Measurements from ENCODE around the gene FAM174C. TPM values are rescaled to one million over a fixed set of nuclear protein-coding genes. Genes with fewer than 3 reads are reported as not detected.
"Not testable (repeated sequence)": the region's sequence is repeated elsewhere in the genome, so short reads cannot be mapped to it uniquely, and the experiment has no call there.

The FAM174C gene
- total RNA-seq, 2 experiments from 2014 or later = 62.8 to 65.3 TPM

- Mint-ChIP-seq H3K27ac (no peak overlapping the region), H3K36me3 (ENCODE audit: low read depth) (no peaks in the 10 kb centered on the region), H3K4me3 (no peak overlapping the region), H3K4me1 (ENCODE audit: low read depth) (no peaks in the 10 kb centered on the region), H3K27me3 (ENCODE audit: low read depth) (peaks cover 3% of the 10 kb centered on the region), H3K9me3 (no peaks in the 10 kb centered on the region)
- intact Hi-C loops (cut with micrococcal nuclease) = no loop called here
- CTCF ChIA-PET = no interaction called here
- no peak for DNase-seq
These were observed 25.6 kb downstream of the FAM174C start for GRCh38 chr19:1300744-1301490.

GRCh38 chr19:1302533-1303239 lies 27.4 kb downstream of the FAM174C start:
- H3K36me3 Mint-ChIP-seq (ENCODE audit: low read depth) = no peaks in the 10 kb centered on the region
- no peak overlapping the region for H3K27ac Mint-ChIP-seq
- no peak overlapping the region for H3K4me3 Mint-ChIP-seq
- no peaks in the 10 kb centered on the region for H3K27me3 Mint-ChIP-seq (ENCODE audit: low read depth)
- DNase-seq = no peak
- H3K9me3 Mint-ChIP-seq = no peaks in the 10 kb centered on the region
- no peaks in the 10 kb centered on the region for H3K4me1 Mint-ChIP-seq (ENCODE audit: low read depth)
- intact Hi-C loops (cut with micrococcal nuclease) = no loop called here
- CTCF ChIA-PET = no interaction called here

- CTCF ChIA-PET = interaction anchor here (0.7 kb wide), 1 partner anchor 9 kb away, joined by 3 read pairs; no protein-coding TSS in a partner anchor
These were observed 29.0 kb downstream of the FAM174C start for GRCh38 chr19:1304197-1304924.

GRCh38 chr19:1305354-1305753 lies 30.0 kb downstream of the FAM174C start:
- H3K36me3 Mint-ChIP-seq (ENCODE audit: low read depth); CTCF ChIA-PET; H3K27me3 Mint-ChIP-seq (ENCODE audit: low read depth); H3K4me1 Mint-ChIP-seq (ENCODE audit: low read depth); H3K4me3 Mint-ChIP-seq; H3K9me3 Mint-ChIP-seq; H3K27ac Mint-ChIP-seq; intact Hi-C loops (cut with micrococcal nuclease); DNase-seq: not testable (repeated sequence)

More at GRCh38 chr19:1304197-1304924, 29.0 kb downstream of the FAM174C start:
- intact Hi-C loops (cut with micrococcal nuclease) = no loop called here
- DNase-seq = no peak
- Mint-ChIP-seq H3K4me1 (ENCODE audit: low read depth) (no peaks in the 10 kb centered on the region), H3K4me3 (no peak overlapping the region), H3K9me3 (no peaks in the 10 kb centered on the region), H3K27me3 (ENCODE audit: low read depth) (no peaks in the 10 kb centered on the region), H3K27ac (no peak overlapping the region), H3K36me3 (ENCODE audit: low read depth) (no peaks in the 10 kb centered on the region)

- Mint-ChIP-seq H3K4me3 (no peak overlapping the region), H3K4me1 (ENCODE audit: low read depth) (no peaks in the 10 kb centered on the region), H3K36me3 (ENCODE audit: low read depth) (no peaks in the 10 kb centered on the region), H3K27ac (no peak overlapping the region), H3K9me3 (no peaks in the 10 kb centered on the region), H3K27me3 (ENCODE audit: low read depth) (no peaks in the 10 kb centered on the region)
- no peak for DNase-seq
- intact Hi-C loops (cut with micrococcal nuclease) = no loop called here
- CTCF ChIA-PET = no interaction called here
These were observed 32.0 kb downstream of the FAM174C start for GRCh38 chr19:1307320-1307719.

GRCh38 chr19:1307755-1308303 lies 32.5 kb downstream of the FAM174C start:
- Mint-ChIP-seq H3K27ac (no peak overlapping the region), H3K27me3 (ENCODE audit: low read depth) (no peaks in the 10 kb centered on the region), H3K9me3 (no peaks in the 10 kb centered on the region), H3K36me3 (ENCODE audit: low read depth) (no peaks in the 10 kb centered on the region), H3K4me1 (ENCODE audit: low read depth) (no peaks in the 10 kb centered on the region), H3K4me3 (no peak overlapping the region)
- DNase-seq = no peak
- intact Hi-C loops (cut with micrococcal nuclease) = no loop called here
- CTCF ChIA-PET = no interaction called here

GRCh38 chr19:1308718-1309117 lies 33.4 kb downstream of the FAM174C start:
- Mint-ChIP-seq H3K36me3 (ENCODE audit: low read depth) (no peaks in the 10 kb centered on the region), H3K4me1 (ENCODE audit: low read depth) (no peaks in the 10 kb centered on the region), H3K27ac (no peak overlapping the region), H3K4me3 (no peak overlapping the region), H3K9me3 (no peaks in the 10 kb centered on the region), H3K27me3 (ENCODE audit: low read depth) (peaks cover 1% of the 10 kb centered on the region)
- intact Hi-C loops (cut with micrococcal nuclease) = no loop called here
- CTCF ChIA-PET = no interaction called here
- DNase-seq = no peak

GRCh38 chr19:1309977-1310852 lies 34.9 kb downstream of the FAM174C start:
- Mint-ChIP-seq H3K36me3 (ENCODE audit: low read depth) (no peaks in the 10 kb centered on the region), H3K4me3 (no peak overlapping the region), H3K27me3 (ENCODE audit: low read depth) (peaks cover 3% of the 10 kb centered on the region), H3K27ac (no peak overlapping the region), H3K9me3 (no peaks in the 10 kb centered on the region), H3K4me1 (ENCODE audit: low read depth) (no peaks in the 10 kb centered on the region)
- intact Hi-C loops (cut with micrococcal nuclease) = no loop called here
- no peak for DNase-seq
- CTCF ChIA-PET = interaction anchor here (0.7 kb wide), 1 partner anchor 42 kb away, joined by 3 read pairs; no protein-coding TSS in a partner anchor

GRCh38 chr19:1310853-1311180 lies 35.5 kb downstream of the FAM174C start:
- Mint-ChIP-seq H3K27ac (no peak overlapping the region), H3K27me3 (ENCODE audit: low read depth) (peaks cover 3% of the 10 kb centered on the region), H3K9me3 (no peaks in the 10 kb centered on the region), H3K36me3 (ENCODE audit: low read depth) (no peaks in the 10 kb centered on the region), H3K4me3 (no peak overlapping the region), H3K4me1 (ENCODE audit: low read depth) (no peaks in the 10 kb centered on the region)
- intact Hi-C loops (cut with micrococcal nuclease) = no loop called here
- CTCF ChIA-PET = no interaction called here
- DNase-seq = no peak

- intact Hi-C loops (cut with micrococcal nuclease) = no loop called here
- Mint-ChIP-seq H3K9me3 (no peaks in the 10 kb centered on the region), H3K36me3 (ENCODE audit: low read depth) (no peaks in the 10 kb centered on the region), H3K27ac (no peak overlapping the region), H3K27me3 (ENCODE audit: low read depth) (peaks cover 7% of the 10 kb centered on the region), H3K4me1 (ENCODE audit: low read depth) (no peaks in the 10 kb centered on the region), H3K4me3 (no peak overlapping the region)
- CTCF ChIA-PET = no interaction called here
- no peak for DNase-seq
These were observed 36.3 kb downstream of the FAM174C start for GRCh38 chr19:1311543-1312091.

- H3K27ac Mint-ChIP-seq = no peak overlapping the region
- no peak for DNase-seq
- no peaks in the 10 kb centered on the region for H3K36me3 Mint-ChIP-seq (ENCODE audit: low read depth)
- intact Hi-C loops (cut with micrococcal nuclease) = no loop called here
- H3K27me3 Mint-ChIP-seq (ENCODE audit: low read depth) = peaks cover 18% of the 10 kb centered on the region
- no peak overlapping the region for H3K4me3 Mint-ChIP-seq
- no peaks in the 10 kb centered on the region for H3K9me3 Mint-ChIP-seq
- CTCF ChIA-PET = interaction anchor here (1.0 kb wide), 1 partner anchor 9 kb away, joined by 3 read pairs; no protein-coding TSS in a partner anchor
- H3K4me1 Mint-ChIP-seq (ENCODE audit: low read depth) = no peaks in the 10 kb centered on the region
These were observed 37.7 kb downstream of the FAM174C start for GRCh38 chr19:1312767-1313694.
